ENCODE measurements around the gene FARP2. TPM values are rescaled to one million over a fixed set of nuclear protein-coding genes. Genes with fewer than 3 reads are reported as not detected.

FARP2 gene
- polyA plus RNA-seq, 1 of the 3 experiments (the other 2 are of a cell fraction), result 11.5 TPM

DNA sequence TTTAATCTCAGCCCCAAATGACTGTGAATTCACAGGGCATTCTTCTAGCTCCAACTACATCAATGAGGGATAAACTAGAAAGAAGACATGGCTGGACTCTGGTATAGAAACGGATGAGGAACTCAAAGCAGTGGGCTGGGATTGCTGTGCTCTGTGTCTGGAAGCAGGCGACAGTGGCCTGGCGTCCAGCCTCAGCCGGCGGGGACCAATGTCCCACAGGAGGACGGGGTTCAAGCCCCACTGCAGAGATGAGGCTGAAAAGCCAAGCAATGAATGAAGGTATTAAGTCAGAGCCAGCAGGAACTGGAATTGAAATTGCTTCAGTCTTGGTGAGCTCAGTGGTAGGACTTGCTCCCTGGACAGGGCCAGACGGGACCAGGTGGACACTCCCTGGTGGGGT lies 178.2 kb downstream of the FARP2 start:
- Histone ChIP-seq H3K9ac (no peak overlapping the region), H3F3A (replicated peaks; ENCODE audit: insufficient read depth) (no peaks in the 10 kb centered on the region), H3K9me3 (no peaks in the 10 kb centered on the region), H3K27ac (ENCODE audit: low read depth in 2 of 2, low read length in 1 of 2) (no peak overlapping the region), H3K9me2 (no peaks in the 10 kb centered on the region), H2AFZ (ENCODE audit: low read depth) (no peak overlapping the region), H3K27me3 (ENCODE audit: insufficient read depth) (no peaks in the 10 kb centered on the region; the same call in 1 of the 2 replicates), H3K79me2 (ENCODE audit: insufficient read depth) (no peaks in the 10 kb centered on the region), H3K4me3 (ENCODE audit: low read depth in 2 of 2, low read length in 1 of 2) (no peak overlapping the region), H3K4me2 (no peak overlapping the region), H3K36me3 (replicated peaks in 1 of 2; ENCODE audit: control insufficient read depth in 1 of 2, insufficient read depth in 2 of 2, low read length in 1 of 2) (no peaks in the 10 kb centered on the region), H3K4me1 (ENCODE audit: control insufficient read depth in 1 of 2, insufficient read depth in 2 of 2, low read depth in 1 of 2, low read length in 1 of 2) (peaks cover 0 to 7% of the 10 kb centered on the region in 2 experiments; a peak in 1 of 4 replicates), H4K20me1 (ENCODE audit: insufficient read depth) (no peaks in the 10 kb centered on the region)
- DNase-seq, result no peak
- ChIA-PET POLR2A (no interaction called here), CTCF (no interaction called here)
- 59% methylated on average over 7 of the region's 7 CpGs for WGBS (ENCODE audit: low lambda C conversion rate)
- no peak for TF ChIP-seq TAF1 (IDR thresholded peaks at IDR 0.05; ENCODE audit: borderline replicate concordance, low read depth, low read length)
- TF ChIP-seq JUND (IDR thresholded peaks at IDR 0.05), result no peak
- TF ChIP-seq FOSL2 (IDR thresholded peaks at IDR 0.05; ENCODE audit: borderline replicate concordance, low read depth), result no peak
- TF ChIP-seq, protein P1, sequence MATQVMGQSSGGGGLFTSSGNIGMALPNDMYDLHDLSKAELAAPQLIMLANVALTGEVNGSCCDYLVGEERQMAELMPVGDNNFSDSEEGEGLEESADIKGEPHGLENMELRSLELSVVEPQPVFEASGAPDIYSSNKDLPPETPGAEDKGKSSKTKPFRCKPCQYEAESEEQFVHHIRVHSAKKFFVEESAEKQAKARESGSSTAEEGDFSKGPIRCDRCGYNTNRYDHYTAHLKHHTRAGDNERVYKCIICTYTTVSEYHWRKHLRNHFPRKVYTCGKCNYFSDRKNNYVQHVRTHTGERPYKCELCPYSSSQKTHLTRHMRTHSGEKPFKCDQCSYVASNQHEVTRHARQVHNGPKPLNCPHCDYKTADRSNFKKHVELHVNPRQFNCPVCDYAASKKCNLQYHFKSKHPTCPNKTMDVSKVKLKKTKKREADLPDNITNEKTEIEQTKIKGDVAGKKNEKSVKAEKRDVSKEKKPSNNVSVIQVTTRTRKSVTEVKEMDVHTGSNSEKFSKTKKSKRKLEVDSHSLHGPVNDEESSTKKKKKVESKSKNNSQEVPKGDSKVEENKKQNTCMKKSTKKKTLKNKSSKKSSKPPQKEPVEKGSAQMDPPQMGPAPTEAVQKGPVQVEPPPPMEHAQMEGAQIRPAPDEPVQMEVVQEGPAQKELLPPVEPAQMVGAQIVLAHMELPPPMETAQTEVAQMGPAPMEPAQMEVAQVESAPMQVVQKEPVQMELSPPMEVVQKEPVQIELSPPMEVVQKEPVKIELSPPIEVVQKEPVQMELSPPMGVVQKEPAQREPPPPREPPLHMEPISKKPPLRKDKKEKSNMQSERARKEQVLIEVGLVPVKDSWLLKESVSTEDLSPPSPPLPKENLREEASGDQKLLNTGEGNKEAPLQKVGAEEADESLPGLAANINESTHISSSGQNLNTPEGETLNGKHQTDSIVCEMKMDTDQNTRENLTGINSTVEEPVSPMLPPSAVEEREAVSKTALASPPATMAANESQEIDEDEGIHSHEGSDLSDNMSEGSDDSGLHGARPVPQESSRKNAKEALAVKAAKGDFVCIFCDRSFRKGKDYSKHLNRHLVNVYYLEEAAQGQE (IDR thresholded peaks at IDR 0.05; ENCODE audit: low read depth, low read length), result no peak
- TF ChIP-seq, protein P2, sequence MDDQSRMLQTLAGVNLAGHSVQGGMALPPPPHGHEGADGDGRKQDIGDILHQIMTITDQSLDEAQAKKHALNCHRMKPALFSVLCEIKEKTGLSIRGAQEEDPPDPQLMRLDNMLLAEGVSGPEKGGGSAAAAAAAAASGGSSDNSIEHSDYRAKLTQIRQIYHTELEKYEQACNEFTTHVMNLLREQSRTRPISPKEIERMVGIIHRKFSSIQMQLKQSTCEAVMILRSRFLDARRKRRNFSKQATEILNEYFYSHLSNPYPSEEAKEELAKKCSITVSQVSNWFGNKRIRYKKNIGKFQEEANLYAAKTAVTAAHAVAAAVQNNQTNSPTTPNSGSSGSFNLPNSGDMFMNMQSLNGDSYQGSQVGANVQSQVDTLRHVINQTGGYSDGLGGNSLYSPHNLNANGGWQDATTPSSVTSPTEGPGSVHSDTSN (IDR thresholded peaks at IDR 0.05), result no peak
- no peak for TF ChIP-seq FOXJ3 (CRISPR knock-in tag; IDR thresholded peaks at IDR 0.05)
- TF ChIP-seq ELF1 (IDR thresholded peaks at IDR 0.05), result no peak
- TF ChIP-seq RCOR1 (IDR thresholded peaks at IDR 0.05; ENCODE audit: low read length), result no peak
- TF ChIP-seq GATA2 (CRISPR knock-in tag; IDR thresholded peaks at IDR 0.05), result no peak
- TF ChIP-seq, protein P3, sequence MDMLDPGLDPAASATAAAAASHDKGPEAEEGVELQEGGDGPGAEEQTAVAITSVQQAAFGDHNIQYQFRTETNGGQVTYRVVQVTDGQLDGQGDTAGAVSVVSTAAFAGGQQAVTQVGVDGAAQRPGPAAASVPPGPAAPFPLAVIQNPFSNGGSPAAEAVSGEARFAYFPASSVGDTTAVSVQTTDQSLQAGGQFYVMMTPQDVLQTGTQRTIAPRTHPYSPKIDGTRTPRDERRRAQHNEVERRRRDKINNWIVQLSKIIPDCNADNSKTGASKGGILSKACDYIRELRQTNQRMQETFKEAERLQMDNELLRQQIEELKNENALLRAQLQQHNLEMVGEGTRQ (IDR thresholded peaks at IDR 0.05; ENCODE audit: borderline replicate concordance, low read depth, low read length), result no peak
- no peak for TF ChIP-seq FOXM1 (IDR thresholded peaks at IDR 0.05; ENCODE audit: low read depth)
- TF ChIP-seq, protein P4, sequence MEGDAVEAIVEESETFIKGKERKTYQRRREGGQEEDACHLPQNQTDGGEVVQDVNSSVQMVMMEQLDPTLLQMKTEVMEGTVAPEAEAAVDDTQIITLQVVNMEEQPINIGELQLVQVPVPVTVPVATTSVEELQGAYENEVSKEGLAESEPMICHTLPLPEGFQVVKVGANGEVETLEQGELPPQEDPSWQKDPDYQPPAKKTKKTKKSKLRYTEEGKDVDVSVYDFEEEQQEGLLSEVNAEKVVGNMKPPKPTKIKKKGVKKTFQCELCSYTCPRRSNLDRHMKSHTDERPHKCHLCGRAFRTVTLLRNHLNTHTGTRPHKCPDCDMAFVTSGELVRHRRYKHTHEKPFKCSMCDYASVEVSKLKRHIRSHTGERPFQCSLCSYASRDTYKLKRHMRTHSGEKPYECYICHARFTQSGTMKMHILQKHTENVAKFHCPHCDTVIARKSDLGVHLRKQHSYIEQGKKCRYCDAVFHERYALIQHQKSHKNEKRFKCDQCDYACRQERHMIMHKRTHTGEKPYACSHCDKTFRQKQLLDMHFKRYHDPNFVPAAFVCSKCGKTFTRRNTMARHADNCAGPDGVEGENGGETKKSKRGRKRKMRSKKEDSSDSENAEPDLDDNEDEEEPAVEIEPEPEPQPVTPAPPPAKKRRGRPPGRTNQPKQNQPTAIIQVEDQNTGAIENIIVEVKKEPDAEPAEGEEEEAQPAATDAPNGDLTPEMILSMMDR (IDR thresholded peaks at IDR 0.05), result no peak
- TF ChIP-seq, protein P5, sequence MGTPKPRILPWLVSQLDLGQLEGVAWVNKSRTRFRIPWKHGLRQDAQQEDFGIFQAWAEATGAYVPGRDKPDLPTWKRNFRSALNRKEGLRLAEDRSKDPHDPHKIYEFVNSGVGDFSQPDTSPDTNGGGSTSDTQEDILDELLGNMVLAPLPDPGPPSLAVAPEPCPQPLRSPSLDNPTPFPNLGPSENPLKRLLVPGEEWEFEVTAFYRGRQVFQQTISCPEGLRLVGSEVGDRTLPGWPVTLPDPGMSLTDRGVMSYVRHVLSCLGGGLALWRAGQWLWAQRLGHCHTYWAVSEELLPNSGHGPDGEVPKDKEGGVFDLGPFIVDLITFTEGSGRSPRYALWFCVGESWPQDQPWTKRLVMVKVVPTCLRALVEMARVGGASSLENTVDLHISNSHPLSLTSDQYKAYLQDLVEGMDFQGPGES (IDR thresholded peaks at IDR 0.05; ENCODE audit: low read depth, low read length), result no peak
